Activated T-cell treated with anti-CD3 and anti-CD28 coated beads, Interleukin-2, amount 50 U/mL, for 4 hours (primary cell): Measurements from ENCODE around the gene IL6R. TPM values are rescaled to one million over a fixed set of nuclear protein-coding genes. Genes with fewer than 3 reads are reported as not detected.

Source experiments
- ATAC-seq, 2 donors: fragments of 200-7000 bp; cut with Tn5 transposase; one replicate each; pipeline ENCODE4 v1.10.0; 2021
- DNase-seq: peaks from one replicate; pipeline ENCODE4 v3.0.0-alpha.2; 2020
- H3K27me3 Mint-ChIP-seq: one replicate; pipeline ENCODE4 v1.8.0; 2021; ENCODE audit warnings: low read depth, mixed read lengths
- H3K36me3 Mint-ChIP-seq: one replicate; pipeline ENCODE4 v1.8.0; 2022; ENCODE audit warnings: mixed read lengths; ENCODE audit not compliant: insufficient read depth
- H3K4me1 Mint-ChIP-seq: one replicate; pipeline ENCODE4 v1.8.0; 2021; ENCODE audit warnings: low read depth, mixed read lengths
- H3K4me3 Mint-ChIP-seq: one replicate; pipeline ENCODE4 v1.8.0; 2021; ENCODE audit warnings: mild to moderate bottlenecking, moderate library complexity, mixed read lengths
- H3K9me3 Mint-ChIP-seq: one replicate; pipeline ENCODE4 v1.8.0; 2021; ENCODE audit warnings: mixed read lengths
- total RNA-seq, 3 donors: library from RNA; stranded (reverse); gene quantifications; one replicate each; pipeline ENCODE4 v1.2.1, GENCODE V29; 2021

Gene IL6R
- total RNA-seq, 3 donors from 2014 or later, result 20.7 to 28.7 (median 24.1) TPM

GRCh38 chr1:154402409-154402921 is 2.7 kb upstream of the IL6R start:
- DNase-seq, result no peak
- H3K27me3 Mint-ChIP-seq, result no peaks in the 10 kb centered on the region
- H3K36me3 Mint-ChIP-seq, result no peaks in the 10 kb centered on the region
- H3K4me3 Mint-ChIP-seq, result no peak overlapping the region
- H3K4me1 Mint-ChIP-seq, result peaks cover 66% of the 10 kb centered on the region
- H3K9me3 Mint-ChIP-seq, result no peaks in the 10 kb centered on the region
- no peak for ATAC-seq

- Mint-ChIP-seq H3K4me3 (peak overlapping the region; percentile 58), H3K36me3 (no peaks in the 10 kb centered on the region), H3K27me3 (no peaks in the 10 kb centered on the region), H3K9me3 (no peaks in the 10 kb centered on the region), H3K4me1 (peaks cover 70% of the 10 kb centered on the region)
- DNase-seq (peak; percentile 30), ATAC-seq (no peak)
Observed at GRCh38 chr1:154403261-154403943, 1.7 kb upstream of the IL6R start.

- Mint-ChIP-seq H3K9me3 (no peaks in the 10 kb centered on the region), H3K4me3 (peak overlapping the region; percentile 58), H3K36me3 (no peaks in the 10 kb centered on the region), H3K4me1 (peaks cover 69% of the 10 kb centered on the region), H3K27me3 (no peaks in the 10 kb centered on the region)
- ATAC-seq, result no peak
- DNase-seq, result no peak
Observed at GRCh38 chr1:154403983-154404382, 1.2 kb upstream of the IL6R start.

GRCh38 chr1:154404511-154404931 is 622 bp upstream of the IL6R start:
- Mint-ChIP-seq H3K36me3 (no peaks in the 10 kb centered on the region), H3K9me3 (no peaks in the 10 kb centered on the region), H3K27me3 (no peaks in the 10 kb centered on the region), H3K4me1 (peaks cover 74% of the 10 kb centered on the region), H3K4me3 (peak overlapping the region; percentile 80)
- DNase-seq (peak; percentile 17), ATAC-seq (no peak)

- ATAC-seq (peak; percentile 47 to 50), DNase-seq (peak; percentile 71)
- Mint-ChIP-seq H3K4me3 (peak overlapping the region; percentile 92), H3K4me1 (peaks cover 80% of the 10 kb centered on the region), H3K9me3 (no peaks in the 10 kb centered on the region), H3K27me3 (no peaks in the 10 kb centered on the region), H3K36me3 (peaks cover 3% of the 10 kb centered on the region)
Observed at GRCh38 chr1:154405747-154406571, 816 bp downstream of the IL6R start.

GRCh38 chr1:154406572-154406879 is 1.4 kb downstream of the IL6R start:
- ATAC-seq (no peak), DNase-seq (no peak)
- peaks cover 86% of the 10 kb centered on the region for H3K4me1 Mint-ChIP-seq
- H3K4me3 Mint-ChIP-seq, result peak overlapping the region; percentile 92
- no peaks in the 10 kb centered on the region for H3K27me3 Mint-ChIP-seq
- peaks cover 5% of the 10 kb centered on the region for H3K36me3 Mint-ChIP-seq
- H3K9me3 Mint-ChIP-seq, result no peaks in the 10 kb centered on the region

DNA sequence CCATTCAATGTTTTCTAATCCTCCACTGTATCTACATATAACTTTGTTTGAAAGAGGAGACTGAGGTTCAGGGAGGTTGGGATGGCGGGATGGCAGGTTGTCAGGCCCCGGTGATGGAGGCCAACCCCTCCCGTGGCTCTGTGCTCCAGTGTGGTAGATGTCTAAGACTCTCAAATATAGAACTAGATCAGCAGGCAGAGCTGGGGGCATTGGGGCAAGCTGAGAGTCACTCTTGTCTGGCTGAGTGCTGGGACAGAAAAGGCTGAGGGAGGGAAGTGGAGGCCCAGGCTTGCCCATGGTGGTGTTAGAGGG is 1.7 kb downstream of the IL6R start:
- Mint-ChIP-seq H3K9me3 (no peaks in the 10 kb centered on the region), H3K4me3 (peak overlapping the region; percentile 92), H3K36me3 (peaks cover 5% of the 10 kb centered on the region), H3K27me3 (no peaks in the 10 kb centered on the region), H3K4me1 (peaks cover 87% of the 10 kb centered on the region)
- ATAC-seq, result peak in 1 of 2 donors; percentile 1
- no peak for DNase-seq

DNA sequence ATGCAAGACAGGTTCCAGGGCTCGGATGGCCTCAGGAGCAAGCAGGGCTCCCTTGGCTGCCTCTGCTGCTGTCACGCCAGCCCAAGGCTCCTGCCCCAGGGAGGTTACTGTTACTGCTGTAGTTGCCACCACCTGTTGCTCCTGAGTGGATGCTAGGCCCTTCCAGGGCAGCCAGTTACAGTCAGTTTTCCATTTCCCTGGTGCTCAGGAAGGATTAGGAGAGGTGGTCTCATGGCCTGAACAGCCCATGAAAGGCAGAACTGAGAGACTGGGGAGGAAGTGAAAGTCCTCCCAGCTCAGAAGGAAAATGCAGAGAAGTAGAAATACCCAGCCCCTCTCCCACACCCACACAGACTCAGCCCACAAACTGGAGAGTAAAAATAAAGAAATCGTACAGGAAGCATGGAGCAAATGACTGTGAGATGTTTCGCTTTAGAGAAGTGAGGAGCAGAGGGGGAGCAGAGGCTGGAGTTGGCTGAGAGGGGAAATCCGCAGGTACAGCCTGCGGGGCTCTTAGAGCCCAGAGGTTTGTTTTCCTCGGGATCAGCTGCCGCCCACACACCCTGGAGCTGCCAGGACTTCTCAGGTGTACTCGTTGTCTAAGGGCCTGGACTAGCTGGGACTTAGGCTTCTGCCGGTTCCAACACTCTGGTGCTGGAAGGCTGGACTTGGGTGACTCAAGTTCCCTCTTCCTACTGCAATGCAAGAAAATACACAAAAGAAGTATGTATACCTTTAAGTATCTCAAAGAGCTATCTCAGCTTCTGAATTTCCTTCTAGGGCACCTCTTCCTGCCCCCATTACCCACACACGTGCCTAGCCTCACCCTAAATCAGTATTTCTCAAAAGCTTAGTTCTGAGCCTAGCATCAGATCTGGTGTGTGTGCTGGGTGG is 2.3 kb downstream of the IL6R start:
- peak overlapping the region; percentile 92 for H3K4me3 Mint-ChIP-seq
- DNase-seq (peak; percentile 36), ATAC-seq (peak; percentile 20 to 27)
- H3K36me3 Mint-ChIP-seq, result peaks cover 5% of the 10 kb centered on the region
- no peaks in the 10 kb centered on the region for H3K27me3 Mint-ChIP-seq
- no peaks in the 10 kb centered on the region for H3K9me3 Mint-ChIP-seq
- peaks cover 82% of the 10 kb centered on the region for H3K4me1 Mint-ChIP-seq

GRCh38 chr1:154408174-154408777 is 3.1 kb downstream of the IL6R start:
- H3K9me3 Mint-ChIP-seq, result no peaks in the 10 kb centered on the region
- no peak for DNase-seq
- peaks cover 75% of the 10 kb centered on the region for H3K4me1 Mint-ChIP-seq
- peaks cover 5% of the 10 kb centered on the region for H3K36me3 Mint-ChIP-seq
- no peaks in the 10 kb centered on the region for H3K27me3 Mint-ChIP-seq
- no peak for ATAC-seq
- H3K4me3 Mint-ChIP-seq, result peak overlapping the region; percentile 92

DNA sequence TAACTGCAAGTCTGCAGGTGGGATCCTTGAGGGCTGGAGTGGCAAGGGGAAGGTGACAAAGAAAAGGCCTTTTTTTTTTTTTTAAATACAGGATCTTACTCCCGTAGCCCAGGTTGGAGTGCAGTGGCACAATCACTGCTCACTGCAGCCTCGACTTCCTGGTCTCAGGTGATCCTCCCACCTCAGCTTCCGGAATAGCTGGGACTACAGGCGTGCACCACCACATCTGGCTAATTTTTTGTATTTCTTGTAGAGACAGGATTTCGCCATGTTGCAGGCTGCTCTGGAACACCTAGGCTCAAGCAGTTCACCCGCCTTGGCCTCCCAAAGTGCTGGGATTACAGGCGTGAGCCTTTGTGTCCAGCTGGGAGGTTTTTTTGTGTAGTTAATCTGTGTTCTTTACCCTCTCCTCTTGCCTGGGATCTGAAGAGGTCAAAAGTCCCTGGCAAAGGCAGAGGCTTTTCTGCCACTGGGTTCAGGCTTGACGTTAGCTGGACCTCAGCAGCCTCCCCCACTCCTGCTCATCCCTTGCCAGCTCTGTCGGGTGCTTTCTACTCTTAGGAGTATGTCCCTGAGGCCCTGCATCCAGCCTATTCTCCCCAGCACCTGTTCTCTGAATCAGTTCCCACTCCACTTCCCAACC is 5.2 kb downstream of the IL6R start:
- Mint-ChIP-seq H3K36me3 (peaks cover 11% of the 10 kb centered on the region), H3K4me1 (peaks cover 73% of the 10 kb centered on the region), H3K4me3 (peak overlapping the region; percentile 38), H3K27me3 (no peaks in the 10 kb centered on the region), H3K9me3 (no peaks in the 10 kb centered on the region)
- DNase-seq (no peak), ATAC-seq (no peak)

GRCh38 chr1:154411525-154411924 is 6.4 kb downstream of the IL6R start:
- H3K27me3 Mint-ChIP-seq, result no peaks in the 10 kb centered on the region
- H3K4me1 Mint-ChIP-seq, result peaks cover 75% of the 10 kb centered on the region
- no peak overlapping the region for H3K4me3 Mint-ChIP-seq
- no peak for ATAC-seq
- peaks cover 12% of the 10 kb centered on the region for H3K36me3 Mint-ChIP-seq
- no peak for DNase-seq
- H3K9me3 Mint-ChIP-seq, result no peaks in the 10 kb centered on the region

GRCh38 chr1:154413177-154413783 is 8.1 kb downstream of the IL6R start:
- no peak overlapping the region for H3K4me3 Mint-ChIP-seq

DNA sequence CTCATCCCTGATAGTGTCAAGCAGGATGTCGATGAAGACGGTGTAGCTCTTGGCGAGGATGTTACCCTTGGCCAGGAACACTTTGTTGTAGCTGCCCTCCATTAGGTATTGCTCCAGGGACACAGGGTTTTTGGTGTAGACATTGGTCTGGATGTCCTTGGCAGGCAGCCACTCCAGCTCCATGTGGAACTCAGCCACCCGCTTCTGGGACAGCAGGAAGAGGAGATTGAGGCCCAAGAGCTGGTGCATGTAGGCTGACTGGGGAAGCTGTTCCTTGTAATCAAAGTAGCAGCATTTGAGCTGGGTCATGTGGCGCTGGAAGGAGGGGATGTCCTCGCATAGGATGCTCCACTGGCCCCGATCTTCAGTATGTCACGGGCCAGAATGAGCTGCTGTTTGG is 9.5 kb downstream of the IL6R start:
- no peak overlapping the region for H3K4me3 Mint-ChIP-seq
- no peak for ATAC-seq
- H3K9me3 Mint-ChIP-seq, result no peaks in the 10 kb centered on the region
- peaks cover 12% of the 10 kb centered on the region for H3K36me3 Mint-ChIP-seq
- DNase-seq, result no peak
- peaks cover 71% of the 10 kb centered on the region for H3K4me1 Mint-ChIP-seq
- no peaks in the 10 kb centered on the region for H3K27me3 Mint-ChIP-seq

More at GRCh38 chr1:154413177-154413783, 8.1 kb downstream of the IL6R start:
- no peak for ATAC-seq
- Mint-ChIP-seq H3K4me1 (peaks cover 69% of the 10 kb centered on the region), H3K36me3 (peaks cover 12% of the 10 kb centered on the region), H3K27me3 (no peaks in the 10 kb centered on the region), H3K9me3 (no peaks in the 10 kb centered on the region)
- DNase-seq, result no peak
